ENCODE measurements around the gene SGK2. TPM values are rescaled to one million over a fixed set of nuclear protein-coding genes. Genes with fewer than 3 reads are reported as not detected.

SGK2 gene
- total and polyA plus RNA-seq, 2 of the 13 experiments (the other 11 are each of a cell fraction or from before 2014, with no cell fraction given): 6.2 to 29.4 TPM

GRCh38 chr20:43514648-43514999 is 44.2 kb upstream of the SGK2 start (continued):
- TF ChIP-seq ZNF343 (CRISPR knock-in tag; IDR thresholded peaks at IDR 0.05) (no peak), AGO2 (optimal IDR thresholded peaks at IDR 0.05; ENCODE audit: low read depth, low read length) (peak; percentile 54), AKNA (CRISPR knock-in tag; IDR thresholded peaks at IDR 0.05; ENCODE audit: borderline replicate concordance) (no peak), NFKB2 (CRISPR knock-in tag; IDR thresholded peaks at IDR 0.05; ENCODE audit: borderline replicate concordance) (peak; percentile 57; the same call in 1 of the 2 replicates), ZNF598 (CRISPR knock-in tag; IDR thresholded peaks at IDR 0.05; ENCODE audit: borderline replicate concordance) (0 out of 2 replicates have a peak, but pooled peaks have one; percentile 79), ZMYM3 (CRISPR knock-in tag; IDR thresholded peaks at IDR 0.05) (no peak), ZNF451 (CRISPR knock-in tag; IDR thresholded peaks at IDR 0.05) (peak; percentile 9; the same call in 1 of the 2 replicates), KMT2A (CRISPR knock-in tag; IDR thresholded peaks at IDR 0.05) (peak; percentile 31; the same call in 1 of the 2 replicates), ZNF747 (CRISPR knock-in tag; IDR thresholded peaks at IDR 0.05; ENCODE audit: borderline replicate concordance) (peak; percentile 88; the same call in 1 of the 2 replicates), HDAC2 (CRISPR knock-in tag; IDR thresholded peaks at IDR 0.05) (0 out of 2 replicates have a peak, but pooled peaks have one; percentile 6), YEATS4 (CRISPR knock-in tag; IDR thresholded peaks at IDR 0.05; ENCODE audit: borderline replicate concordance) (peak; percentile 87), KLF15 (CRISPR knock-in tag; IDR thresholded peaks at IDR 0.05; ENCODE audit: borderline replicate concordance) (peak; percentile 75; the same call in 1 of the 2 replicates), ZBTB38 (CRISPR knock-in tag; IDR thresholded peaks at IDR 0.05) (peak; percentile 14; the same call in 1 of the 2 replicates), ZNF235 (CRISPR knock-in tag; IDR thresholded peaks at IDR 0.05; ENCODE audit: borderline replicate concordance) (no peak), EEA1 (CRISPR knock-in tag; IDR thresholded peaks at IDR 0.05; ENCODE audit: borderline replicate concordance) (peak; percentile 82), HMGXB4 (CRISPR knock-in tag; IDR thresholded peaks at IDR 0.05; ENCODE audit: borderline replicate concordance in 1 of 2, low read depth in 1 of 2) (peak; percentile 14 to 25; a peak in 2 of 4 replicates), ARID4A (CRISPR knock-in tag; IDR thresholded peaks at IDR 0.05; ENCODE audit: borderline replicate concordance) (0 out of 2 replicates have a peak, but pooled peaks have one; percentile 7), KDM5A (IDR thresholded peaks at IDR 0.05; ENCODE audit: borderline replicate concordance, low read length) (0 out of 2 replicates have a peak, but pooled peaks have one; percentile 39)

Measured in HepG2 (cell line).